GM18873 (cell line): Measurements from ENCODE around the gene RNF224.
"Not testable (repeated sequence)": the region's sequence is repeated elsewhere in the genome, so short reads cannot be mapped to it uniquely, and the experiment has no call there.

Experiments used
- ATAC-seq: cut with Tn5 transposase; IDR thresholded peaks from one replicate; pipeline ENCODE4 v1.9.1; 2021; ENCODE audit warnings: mild to moderate bottlenecking, moderate library complexity, moderate number of reproducible peaks; ENCODE audit not compliant: unreplicated experiment, low FRiP score

RNF224 gene

DNA sequence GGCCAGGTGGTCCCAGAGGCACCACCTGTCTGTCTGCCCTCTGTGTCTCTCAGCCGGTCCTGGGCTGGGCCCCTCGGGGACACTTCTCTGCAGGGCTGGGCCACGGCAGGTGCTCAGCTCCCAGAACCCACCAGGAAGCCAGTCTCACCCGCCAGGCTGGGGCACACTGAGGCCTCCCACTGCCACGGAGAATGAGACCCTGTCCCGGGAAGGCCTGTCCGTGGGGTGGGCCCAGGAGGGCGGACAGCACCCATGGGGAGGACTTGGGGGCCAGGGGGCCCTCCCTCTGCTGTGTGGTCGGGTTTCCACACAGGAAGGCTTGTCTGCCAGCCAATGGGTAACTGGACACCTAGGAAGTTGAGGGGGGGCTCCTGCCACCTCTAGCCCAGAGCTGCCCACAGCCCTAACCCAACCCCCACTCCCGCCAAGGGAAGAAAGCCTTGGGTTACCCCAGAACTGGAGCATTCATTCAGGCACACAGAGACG is 9.7 kb downstream of the RNF224 start:
- no peak for ATAC-seq

DNA sequence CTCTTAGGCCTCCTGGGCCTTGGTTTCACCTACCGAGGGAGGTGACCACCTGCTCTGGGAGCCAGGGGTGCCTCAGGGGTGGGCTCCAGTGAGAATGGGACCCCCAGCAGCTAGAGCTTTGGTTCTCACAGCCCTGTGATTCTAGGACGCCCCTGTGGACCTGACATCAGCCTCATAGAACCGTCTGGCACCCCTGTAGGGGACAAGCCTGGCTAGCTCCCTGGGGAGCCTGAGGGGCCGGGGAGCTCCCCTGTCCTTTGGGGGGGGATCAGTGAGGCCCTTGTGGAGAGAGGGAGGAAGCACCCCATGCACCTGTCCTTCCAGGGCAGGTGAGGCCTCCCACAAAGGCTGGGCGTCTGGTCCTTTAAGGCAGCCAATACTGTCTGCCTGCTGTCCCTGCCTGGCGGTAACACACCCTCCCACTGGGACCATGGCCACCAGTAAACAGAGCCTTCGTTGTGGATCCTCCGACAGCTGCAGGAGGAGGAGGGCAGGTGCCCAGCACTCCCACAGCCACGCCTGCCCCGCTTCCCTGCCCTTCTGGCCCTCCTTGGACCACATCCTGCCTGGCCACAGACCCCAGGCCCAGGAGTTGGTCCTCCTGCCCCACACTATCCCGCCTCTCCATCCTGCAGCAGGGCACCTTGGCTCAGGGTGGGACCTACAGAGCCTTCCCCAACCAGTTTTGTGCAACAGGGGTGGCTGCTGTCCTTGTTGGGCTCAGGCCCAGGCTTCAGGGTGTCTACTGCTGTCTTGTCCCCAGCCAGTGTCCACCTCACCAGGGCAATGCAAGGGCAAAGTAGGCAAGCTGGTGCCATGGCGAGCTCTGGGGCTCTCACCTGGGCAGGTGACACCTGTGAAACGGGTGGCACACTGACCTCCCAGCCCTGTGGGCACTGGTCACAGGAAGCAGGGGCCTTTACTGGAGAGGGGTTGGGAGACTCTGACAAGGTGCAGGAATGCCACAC is 10.7 kb downstream of the RNF224 start:
- ATAC-seq, result no peak

DNA sequence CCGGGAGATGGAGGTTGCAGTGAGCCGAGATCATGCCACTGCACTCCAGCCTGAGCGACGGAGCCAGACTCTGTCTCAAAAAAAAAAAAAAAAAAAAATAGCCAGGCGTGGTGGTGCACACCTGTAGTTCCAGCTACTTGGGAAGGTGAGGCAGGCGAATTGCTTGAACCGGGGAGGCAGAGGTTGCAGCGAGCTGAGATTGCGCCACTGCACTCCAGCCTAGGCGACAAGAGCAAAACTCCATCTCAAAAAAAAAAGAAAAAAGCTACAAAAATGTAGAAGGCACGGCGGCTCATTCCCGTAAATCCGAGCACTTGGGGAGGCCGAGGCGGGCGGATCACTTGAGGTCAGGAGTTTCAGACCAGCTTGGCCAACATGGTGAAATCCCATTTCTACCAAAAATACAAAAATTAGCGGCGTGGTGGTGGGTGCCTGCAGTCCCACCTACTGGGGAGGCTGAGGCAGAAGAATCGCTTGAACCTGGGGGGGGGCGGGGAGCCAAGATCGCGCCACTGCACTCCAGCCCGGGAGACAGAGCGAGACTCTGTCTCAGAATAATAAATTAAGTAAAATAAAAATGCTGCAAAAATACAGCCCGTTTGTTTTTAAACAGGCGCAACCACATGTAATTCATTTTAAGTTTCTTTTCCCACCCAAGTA is 12.4 kb downstream of the RNF224 start:
- not testable (repeated sequence) for ATAC-seq

DNA sequence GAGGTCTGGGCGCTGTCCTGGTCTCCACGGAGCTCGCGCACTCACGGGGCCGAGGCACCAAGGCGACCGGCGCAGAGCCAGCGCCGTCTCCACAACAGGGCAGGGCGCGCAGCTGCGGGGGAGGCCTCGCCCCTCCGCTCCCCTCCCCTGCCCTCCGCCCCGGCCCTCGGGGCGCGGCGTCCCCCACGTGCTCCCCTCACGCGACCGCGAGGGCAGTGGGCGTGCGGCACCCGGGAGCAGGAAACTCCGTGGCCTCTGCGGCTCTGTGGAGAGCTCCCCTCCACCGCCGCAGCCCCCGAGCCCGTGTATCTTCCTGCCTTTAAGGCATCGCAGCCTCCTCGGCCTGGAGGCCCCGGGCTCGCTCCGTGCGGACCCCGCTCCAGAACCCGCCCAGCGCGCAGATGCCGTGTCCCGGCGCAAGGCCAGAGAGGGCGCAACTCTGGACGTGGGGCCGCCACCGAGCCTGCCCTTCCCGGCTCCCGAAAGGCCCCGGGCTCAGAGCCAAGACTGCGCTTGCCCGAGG is 13.1 kb downstream of the RNF224 start:
- peak; percentile 7 for ATAC-seq

DNA sequence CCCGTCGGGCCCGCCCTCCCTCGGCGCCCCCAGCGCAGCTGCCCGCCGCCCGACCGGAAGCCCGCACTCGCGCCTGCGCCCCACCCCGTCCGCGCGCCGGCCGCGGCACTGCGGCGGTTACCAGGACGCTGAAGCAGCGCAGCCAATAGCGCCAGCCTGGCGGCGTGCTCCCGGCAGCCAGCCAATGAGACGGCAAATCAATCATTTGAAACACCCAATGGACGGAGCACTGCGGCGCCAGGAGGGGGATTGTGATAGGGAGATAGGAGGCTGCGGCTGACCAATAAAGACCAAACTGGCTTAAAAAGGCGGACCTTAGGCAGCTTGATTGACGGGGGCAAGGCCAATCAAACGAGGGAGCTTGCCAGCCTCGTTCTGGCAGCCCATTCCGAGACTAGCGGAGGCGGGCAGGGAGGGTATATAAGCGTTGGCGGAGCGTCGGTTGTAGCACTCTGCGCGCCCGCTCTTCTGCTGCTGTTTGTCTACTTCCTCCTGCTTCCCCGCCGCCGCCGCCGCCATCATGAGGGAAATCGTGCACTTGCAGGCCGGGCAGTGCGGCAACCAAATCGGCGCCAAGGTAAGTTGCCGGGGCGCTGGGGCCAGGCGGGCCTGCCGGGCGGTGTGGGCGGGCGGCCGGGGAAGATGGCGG is 13.7 kb downstream of the RNF224 start, which contains the start of gene TUBB4B:
Gene TUBB4B (plus strand): TSS at position 447 of the 649 bp plus-strand sequence. CDS start 74 bp downstream, at position 521.
- peak; percentile 77 for ATAC-seq

DNA sequence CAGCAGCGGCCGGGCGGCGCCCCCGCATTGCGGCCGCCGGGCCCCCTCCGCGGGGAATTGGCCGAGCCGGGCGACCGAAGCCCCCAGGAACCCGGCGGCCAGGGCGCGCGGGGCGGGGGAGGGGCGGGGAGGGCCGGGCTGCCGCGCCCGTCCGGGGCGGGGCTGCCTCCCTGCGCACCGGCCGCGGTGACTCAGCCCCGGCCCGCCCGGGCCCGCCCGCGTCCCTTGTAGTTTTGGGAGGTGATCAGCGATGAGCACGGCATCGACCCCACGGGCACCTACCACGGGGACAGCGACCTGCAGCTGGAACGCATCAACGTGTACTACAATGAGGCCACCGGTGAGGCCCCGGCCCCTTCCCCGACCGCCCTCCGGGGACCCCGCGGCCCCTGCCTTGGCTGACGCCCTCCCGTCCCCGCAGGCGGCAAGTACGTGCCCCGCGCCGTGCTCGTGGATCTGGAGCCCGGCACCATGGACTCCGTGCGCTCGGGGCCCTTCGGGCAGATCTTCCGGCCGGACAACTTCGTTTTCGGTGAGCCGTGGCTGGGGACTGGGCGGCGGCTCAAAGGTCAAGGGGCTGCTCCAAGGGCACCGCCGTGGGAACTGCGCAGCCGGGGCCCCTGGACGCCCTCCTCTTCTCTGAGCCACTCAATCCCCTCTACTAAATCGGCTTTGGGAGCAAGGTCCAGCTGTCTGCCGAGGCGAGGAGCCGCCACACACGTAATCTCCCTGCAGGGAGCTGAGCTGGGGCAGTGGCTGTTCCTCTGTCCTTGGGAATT is 14.4 kb downstream of the RNF224 start:
- ATAC-seq, result peak; percentile 3

DNA sequence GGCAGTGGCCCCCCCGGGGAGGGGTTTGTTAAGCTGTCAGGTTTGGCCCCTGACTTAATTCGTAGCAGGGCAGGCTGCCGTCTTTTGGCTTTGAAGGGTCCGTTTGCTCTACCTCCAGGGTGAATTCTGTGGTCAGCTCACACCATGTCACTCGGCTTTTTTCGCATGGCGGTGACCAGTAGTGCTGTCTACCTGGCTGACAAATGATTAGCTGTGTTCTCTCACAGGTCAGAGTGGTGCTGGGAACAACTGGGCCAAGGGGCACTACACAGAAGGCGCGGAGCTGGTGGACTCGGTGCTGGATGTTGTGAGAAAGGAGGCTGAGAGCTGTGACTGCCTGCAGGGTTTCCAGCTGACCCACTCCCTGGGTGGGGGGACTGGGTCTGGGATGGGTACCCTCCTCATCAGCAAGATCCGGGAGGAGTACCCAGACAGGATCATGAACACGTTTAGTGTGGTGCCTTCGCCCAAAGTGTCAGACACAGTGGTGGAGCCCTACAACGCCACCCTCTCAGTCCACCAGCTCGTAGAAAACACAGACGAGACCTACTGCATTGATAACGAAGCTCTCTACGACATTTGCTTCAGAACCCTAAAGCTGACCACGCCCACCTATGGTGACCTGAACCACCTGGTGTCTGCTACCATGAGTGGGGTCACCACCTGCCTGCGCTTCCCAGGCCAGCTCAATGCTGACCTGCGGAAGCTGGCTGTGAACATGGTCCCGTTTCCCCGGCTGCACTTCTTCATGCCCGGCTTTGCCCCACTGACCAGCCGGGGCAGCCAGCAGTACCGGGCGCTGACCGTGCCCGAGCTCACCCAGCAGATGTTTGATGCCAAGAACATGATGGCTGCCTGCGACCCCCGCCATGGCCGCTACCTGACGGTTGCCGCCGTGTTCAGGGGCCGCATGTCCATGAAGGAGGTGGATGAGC is 15.2 kb downstream of the RNF224 start:
- no peak for ATAC-seq

DNA sequence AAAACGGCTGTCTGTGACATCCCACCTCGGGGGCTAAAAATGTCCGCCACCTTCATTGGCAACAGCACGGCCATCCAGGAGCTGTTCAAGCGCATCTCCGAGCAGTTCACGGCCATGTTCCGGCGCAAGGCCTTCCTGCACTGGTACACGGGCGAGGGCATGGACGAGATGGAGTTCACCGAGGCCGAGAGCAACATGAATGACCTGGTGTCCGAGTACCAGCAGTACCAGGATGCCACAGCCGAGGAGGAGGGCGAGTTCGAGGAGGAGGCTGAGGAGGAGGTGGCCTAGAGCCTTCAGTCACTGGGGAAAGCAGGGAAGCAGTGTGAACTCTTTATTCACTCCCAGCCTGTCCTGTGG is 15.9 kb downstream of the RNF224 start:
- ATAC-seq, result not testable (repeated sequence)

DNA sequence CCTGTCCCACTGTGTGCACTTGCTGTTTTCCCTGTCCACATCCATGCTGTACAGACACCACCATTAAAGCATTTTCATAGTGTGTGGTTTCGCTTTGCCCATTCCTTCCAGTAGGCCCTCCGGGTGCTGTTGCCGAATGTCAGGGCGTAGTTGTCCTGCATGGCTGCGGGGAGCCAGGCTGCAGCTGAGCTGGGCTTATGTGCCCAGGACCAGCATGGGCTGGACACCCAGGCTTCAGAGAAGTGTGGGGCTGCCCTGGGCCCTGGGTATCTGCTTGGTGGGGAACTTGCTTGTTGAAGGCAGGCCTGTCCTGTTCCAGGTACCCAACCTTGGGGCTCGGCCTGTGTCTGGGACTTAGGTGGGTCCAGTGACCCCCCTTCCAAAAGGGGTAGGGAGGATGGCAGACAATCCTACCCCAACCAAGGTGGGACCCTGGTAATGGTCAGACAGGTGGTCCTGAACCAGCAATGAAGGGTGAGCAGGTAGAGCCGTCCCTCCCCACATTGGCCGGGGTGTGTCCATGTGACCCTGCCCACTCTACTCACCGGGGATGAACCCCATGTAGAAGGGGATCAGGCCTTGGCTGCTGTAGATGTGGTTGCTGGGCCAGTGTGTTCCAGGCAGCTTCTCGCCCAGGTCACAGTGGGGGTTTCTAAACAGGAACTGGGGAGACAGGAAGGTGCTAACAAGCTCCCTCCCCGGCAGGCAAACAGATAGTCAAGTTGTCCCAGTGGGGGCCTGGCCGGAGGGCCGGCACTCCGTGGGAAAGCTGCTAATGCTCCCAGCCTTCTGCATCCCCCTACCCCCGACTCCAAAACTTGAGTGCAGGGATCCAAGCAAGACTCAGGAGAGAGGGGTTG is 16.6 kb downstream of the RNF224 start:
- ATAC-seq, result no peak

DNA sequence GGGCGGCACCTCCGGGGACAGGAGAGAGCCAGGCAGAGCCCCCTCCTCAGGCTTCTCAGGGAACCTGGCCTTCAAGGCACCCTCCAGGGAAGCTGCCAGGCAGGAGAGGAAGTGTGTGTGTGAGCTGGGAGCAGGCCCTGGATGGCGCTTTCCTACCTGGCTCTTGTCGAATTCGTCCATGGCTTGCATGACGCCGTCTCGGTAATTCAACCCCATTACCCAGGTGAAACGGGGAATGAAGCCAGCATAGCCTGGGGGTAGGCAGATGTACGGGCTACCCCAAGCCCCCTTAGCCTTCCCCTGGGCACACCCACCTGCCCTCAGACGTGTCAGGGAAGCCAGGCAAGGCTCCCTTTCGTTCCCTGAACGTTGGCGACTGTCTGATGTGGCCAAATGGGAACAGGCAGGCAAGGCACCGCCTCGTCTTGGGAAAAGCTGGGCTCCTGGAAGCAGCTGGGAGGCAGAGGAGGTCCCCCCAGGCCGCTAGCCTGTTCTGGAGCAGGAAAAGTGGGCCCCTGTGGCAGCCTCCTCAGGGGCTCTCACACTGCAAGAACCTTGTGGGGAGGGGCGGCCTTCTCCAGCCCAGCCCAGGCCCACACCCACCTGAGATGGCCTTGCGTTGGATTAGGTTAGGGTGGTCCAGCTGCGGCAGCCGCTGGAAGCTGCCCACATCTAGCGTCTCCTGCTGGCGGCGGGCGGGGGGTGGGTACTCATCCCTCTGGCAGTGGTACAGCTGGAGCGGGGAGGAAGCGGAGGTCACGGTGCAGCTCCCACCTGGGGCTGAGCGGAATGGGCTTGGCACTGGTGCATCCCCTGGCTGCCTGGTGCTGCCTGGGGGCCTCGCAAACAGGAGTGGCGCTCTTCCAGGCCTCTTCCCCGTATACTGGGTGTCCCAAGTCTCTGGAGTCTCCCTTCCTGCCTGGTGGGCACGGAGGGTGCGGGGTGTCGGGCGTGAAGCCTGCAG is 17.5 kb downstream of the RNF224 start:
- no peak for ATAC-seq

DNA sequence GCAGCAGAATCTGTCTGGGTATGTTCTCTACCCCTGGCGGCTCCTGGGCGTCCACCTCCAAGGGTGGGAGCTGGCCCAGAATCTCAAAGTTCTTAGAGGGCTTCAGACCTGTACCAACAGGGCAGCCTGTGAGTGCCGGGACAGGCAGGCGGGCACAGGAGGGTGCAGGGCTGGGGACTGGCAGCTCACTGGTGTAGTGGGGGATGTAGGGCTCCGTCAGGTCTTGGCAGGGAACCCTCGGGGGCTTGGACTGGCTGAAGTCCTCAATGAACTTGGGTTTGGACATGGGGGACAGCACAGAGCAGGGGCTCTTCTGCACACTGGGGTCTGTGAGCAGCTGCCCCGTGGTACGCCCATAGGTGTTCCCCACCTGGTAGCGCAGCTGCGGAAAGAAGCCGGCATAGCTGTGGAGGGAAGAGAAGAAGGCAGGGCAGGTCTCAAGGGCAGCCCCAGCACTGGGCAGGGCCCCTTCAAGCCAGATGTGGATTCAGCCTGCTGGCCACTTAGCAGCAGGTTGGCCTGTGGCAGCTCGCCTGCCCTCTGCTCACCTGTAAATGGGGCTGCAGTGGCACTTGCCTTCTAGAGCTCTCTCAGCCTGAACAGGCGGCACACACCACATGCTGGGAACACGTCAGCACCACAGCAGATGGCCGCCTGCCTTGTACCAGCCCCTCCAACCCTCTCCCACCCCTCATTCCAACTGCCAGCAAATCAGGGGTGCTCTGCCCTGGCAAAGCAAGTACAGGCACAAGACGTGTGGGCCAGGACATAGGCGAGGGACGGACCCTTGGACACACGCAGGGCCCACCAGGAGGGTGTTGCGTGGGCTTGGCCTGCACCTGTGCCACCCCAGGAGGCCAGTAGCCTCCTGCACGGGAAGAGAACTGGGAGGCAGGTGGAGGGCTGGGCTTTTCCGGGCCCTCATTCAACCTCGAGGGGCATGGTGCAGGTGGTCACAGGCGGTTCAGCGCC is 18.4 kb downstream of the RNF224 start:
- ATAC-seq, result no peak

DNA sequence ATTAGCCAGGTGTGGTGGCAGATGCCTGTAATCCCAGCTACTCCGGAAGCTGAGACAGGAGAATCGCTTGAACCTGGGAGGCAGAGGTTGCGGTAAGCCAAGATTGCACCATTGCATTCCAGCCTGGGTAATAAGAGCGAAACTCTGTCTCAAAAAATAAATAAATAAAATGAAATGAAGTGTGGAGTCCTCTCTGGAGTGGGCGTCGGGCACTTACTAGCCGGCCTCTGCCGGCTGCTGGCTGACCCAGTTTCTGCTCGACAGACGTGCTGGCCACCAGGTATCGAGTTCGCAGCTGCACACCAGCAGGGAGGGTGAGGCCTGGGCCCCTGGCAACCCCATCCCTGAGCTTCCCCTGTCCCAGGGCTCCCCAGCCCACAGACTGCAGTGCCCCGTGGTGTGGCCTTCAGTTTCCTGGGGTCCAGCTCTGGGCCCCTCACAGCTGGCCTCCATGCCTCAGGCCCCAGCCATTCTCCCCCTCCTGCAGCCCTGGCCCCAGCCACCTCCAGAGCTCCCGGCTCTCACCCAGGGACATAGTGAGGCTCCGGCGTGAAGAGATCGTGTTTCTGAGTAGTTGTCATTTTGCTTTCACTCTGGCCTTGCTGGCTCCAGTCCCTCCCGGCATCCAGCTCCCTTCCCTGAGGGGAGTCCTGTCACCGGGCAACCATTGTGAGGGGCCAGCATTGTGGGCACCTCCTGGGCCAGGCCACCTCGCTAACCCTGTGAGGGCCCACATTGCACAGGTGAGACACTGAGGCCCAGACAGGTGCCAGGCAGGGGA is 20.0 kb downstream of the RNF224 start:
- ATAC-seq, result no peak

DNA sequence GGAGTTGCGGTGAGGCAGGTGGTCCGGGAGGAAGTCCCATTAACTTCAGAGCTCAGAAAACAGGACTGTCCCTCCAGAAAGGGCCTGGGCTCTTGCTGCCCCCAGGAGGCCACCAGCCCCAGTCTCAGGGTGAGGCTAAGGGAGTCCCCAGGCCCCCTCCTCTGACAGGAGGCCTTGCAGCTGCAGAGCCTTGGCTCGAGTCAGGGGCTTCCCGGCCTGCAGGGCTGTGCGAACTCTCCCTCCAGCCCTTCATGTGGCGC is 20.5 kb downstream of the RNF224 start:
- no peak for ATAC-seq

DNA sequence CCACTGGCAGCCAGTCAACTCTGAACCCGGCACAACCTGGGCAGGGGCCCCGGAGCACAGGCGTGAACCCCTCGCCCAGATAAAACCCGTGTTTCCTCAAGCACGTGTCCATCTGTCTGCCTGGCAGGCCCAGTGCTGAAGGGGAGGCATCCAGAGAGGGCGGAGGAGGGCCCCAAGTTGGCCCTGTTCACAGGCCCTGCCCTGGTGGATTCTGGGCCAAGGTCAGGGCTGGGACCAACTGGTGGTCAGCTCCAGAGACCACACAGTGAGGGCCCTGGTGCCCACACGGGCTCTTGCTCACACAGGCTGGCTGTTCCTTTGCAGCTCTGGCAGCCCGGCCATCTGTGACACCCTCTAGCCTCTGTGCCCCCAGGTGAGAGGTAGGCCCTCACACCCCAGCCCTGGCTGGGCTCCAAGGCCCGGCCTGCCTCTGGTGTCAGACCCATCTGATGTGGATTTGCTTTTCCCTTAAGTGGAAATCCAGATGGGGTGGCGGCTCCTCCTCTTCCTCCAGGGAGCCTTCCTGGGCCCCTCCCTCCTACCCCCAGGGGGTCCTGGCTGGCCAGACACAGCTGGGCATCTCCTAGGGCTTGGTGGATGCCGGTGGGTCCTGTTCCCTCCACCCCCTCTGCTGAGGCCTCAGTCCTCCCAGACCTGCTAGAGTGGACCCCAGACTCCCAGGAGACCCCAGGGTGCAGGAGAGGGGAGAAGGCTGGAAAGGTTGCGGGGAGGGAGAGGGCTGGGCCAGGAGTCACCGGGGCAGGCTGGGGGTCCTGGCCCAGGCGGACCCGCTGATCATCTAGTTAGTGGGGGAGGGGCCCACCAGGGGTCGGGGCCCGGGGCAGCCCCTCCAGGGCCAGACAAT is 23.3 kb downstream of the RNF224 start:
- ATAC-seq, result no peak

DNA sequence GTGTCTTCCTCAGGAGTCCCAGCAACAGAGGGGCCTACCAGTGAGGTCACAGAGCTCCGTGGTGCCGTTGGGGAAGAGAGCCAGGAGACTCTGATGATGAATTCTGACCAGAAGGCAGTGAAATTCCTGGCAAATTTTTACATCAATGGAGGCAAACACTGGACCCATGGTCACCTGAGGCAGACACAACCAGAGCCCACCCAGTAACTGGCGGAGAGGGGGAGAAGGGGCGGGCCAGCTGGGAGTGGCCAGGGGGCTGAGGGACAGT is 23.8 kb downstream of the RNF224 start, which contains the start of gene STPG3:
Gene STPG3 (plus strand): TSS at position 93 of the 268 bp plus-strand sequence. CDS start 1 bp downstream, at position 94.
- ATAC-seq, result no peak
